ENCODE data around the gene REEP1. TPM values are rescaled to one million over a fixed set of nuclear protein-coding genes. Genes with fewer than 3 reads are reported as not detected.
A peak's percentile ranks its signal among the peaks of the same experiment; 100 is the strongest.

The REEP1 gene
- polyA plus RNA-seq, 4 donors = 5.9 to 16.8 (median 8.8) TPM

GRCh38 chr2:86193901-86194567 lies 143.4 kb downstream of the REEP1 start:
- WGBS, 3 donors = 55 to 74% (median 65%) methylated on average over 7 of the region's 7 CpGs
- no peaks in the 10 kb centered on the region for H3K27me3 ChIP-seq (ENCODE audit: control insufficient read depth in 3 of 3, insufficient read depth in 3 of 3, low read length in 3 of 3)
- H3K27ac ChIP-seq (ENCODE audit: low read depth in 1 of 3, low read length in 2 of 3) = peak overlapping the region; percentile 40 to 100 (median 98)
- peak overlapping the region in 2 of 3 donors; percentile 88 to 99 for H3K4me3 ChIP-seq (ENCODE audit: low read depth in 1 of 3, low read length in 3 of 3)
- H3K9me3 ChIP-seq (ENCODE audit: control insufficient read depth in 2 of 2, insufficient read depth in 1 of 2, low read depth in 1 of 2, low read length in 1 of 2) = no peaks in the 10 kb centered on the region
- H3K4me1 ChIP-seq (ENCODE audit: control insufficient read depth in 3 of 3, insufficient read depth in 2 of 3, low read depth in 1 of 3, low read length in 2 of 3) = peaks cover 0 to 8% (median 6%) of the 10 kb centered on the region in 3 donors
- H3K36me3 ChIP-seq (ENCODE audit: control insufficient read depth in 3 of 3, insufficient read depth in 2 of 3, low read depth in 1 of 3, low read length in 3 of 3) = peaks cover 0 to 7% (median 2%) of the 10 kb centered on the region in 3 donors
- DNase-seq (peak in 1 of 2 donors; percentile 27), FAIRE-seq (no peak)

GRCh38 chr2:86189782-86190416 lies 147.5 kb downstream of the REEP1 start:
- no peak for FAIRE-seq
- Histone ChIP-seq H3K4me3 (ENCODE audit: low read depth in 1 of 3, low read length in 3 of 3) (no peak overlapping the region), H3K36me3 (ENCODE audit: control insufficient read depth in 3 of 3, insufficient read depth in 2 of 3, low read depth in 1 of 3, low read length in 3 of 3) (peaks cover 0 to 14% (median 2%) of the 10 kb centered on the region in 3 donors), H3K27me3 (ENCODE audit: control insufficient read depth in 3 of 3, insufficient read depth in 3 of 3, low read length in 3 of 3) (no peaks in the 10 kb centered on the region), H3K9me3 (ENCODE audit: control insufficient read depth in 2 of 2, insufficient read depth in 1 of 2, low read depth in 1 of 2, low read length in 1 of 2) (no peaks in the 10 kb centered on the region), H3K27ac (ENCODE audit: low read depth in 1 of 3, low read length in 2 of 3) (no peak overlapping the region), H3K4me1 (ENCODE audit: control insufficient read depth in 3 of 3, insufficient read depth in 2 of 3, low read depth in 1 of 3, low read length in 2 of 3) (peaks cover 0 to 6% (median 6%) of the 10 kb centered on the region in 3 donors)
- DNase-seq = no peak
- WGBS, 3 donors = 69 to 76% (median 71%) methylated on average over 7 of the region's 7 CpGs

DNA sequence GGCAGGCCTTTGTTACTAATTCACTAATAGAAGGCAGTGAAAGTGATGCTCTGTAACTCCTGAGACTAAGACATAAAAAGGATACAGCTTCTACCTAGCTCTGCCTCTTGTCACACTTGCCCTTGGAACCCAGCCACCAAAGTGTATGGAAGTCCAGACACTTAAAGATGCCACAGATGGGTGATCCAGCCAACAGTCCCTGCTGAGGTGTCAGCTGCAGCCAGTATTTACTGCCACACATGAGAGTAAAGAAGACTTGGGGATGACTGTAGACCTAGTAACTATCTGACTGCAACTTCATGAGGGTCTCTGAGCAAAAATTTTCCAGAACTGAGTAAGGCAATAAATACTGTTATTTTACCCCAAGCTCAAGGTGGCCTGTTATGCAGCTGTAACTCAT lies 151.0 kb downstream of the REEP1 start:
- DNase-seq (no peak), FAIRE-seq (no peak)
- peak overlapping the region in 1 of 3 donors; percentile 52 for H3K27ac ChIP-seq (ENCODE audit: low read depth in 1 of 3, low read length in 2 of 3)
- no peak overlapping the region for H3K4me3 ChIP-seq (ENCODE audit: low read depth in 1 of 3, low read length in 3 of 3)
- H3K36me3 ChIP-seq (ENCODE audit: control insufficient read depth in 3 of 3, insufficient read depth in 2 of 3, low read depth in 1 of 3, low read length in 3 of 3) = peaks cover 0 to 12% (median 3%) of the 10 kb centered on the region in 3 donors
- no peaks in the 10 kb centered on the region for H3K4me1 ChIP-seq (ENCODE audit: control insufficient read depth in 3 of 3, insufficient read depth in 2 of 3, low read depth in 1 of 3, low read length in 2 of 3)
- no peaks in the 10 kb centered on the region for H3K27me3 ChIP-seq (ENCODE audit: control insufficient read depth in 3 of 3, insufficient read depth in 3 of 3, low read length in 3 of 3)
- H3K9me3 ChIP-seq (ENCODE audit: control insufficient read depth in 2 of 2, insufficient read depth in 1 of 2, low read depth in 1 of 2, low read length in 1 of 2) = no peaks in the 10 kb centered on the region

DNA sequence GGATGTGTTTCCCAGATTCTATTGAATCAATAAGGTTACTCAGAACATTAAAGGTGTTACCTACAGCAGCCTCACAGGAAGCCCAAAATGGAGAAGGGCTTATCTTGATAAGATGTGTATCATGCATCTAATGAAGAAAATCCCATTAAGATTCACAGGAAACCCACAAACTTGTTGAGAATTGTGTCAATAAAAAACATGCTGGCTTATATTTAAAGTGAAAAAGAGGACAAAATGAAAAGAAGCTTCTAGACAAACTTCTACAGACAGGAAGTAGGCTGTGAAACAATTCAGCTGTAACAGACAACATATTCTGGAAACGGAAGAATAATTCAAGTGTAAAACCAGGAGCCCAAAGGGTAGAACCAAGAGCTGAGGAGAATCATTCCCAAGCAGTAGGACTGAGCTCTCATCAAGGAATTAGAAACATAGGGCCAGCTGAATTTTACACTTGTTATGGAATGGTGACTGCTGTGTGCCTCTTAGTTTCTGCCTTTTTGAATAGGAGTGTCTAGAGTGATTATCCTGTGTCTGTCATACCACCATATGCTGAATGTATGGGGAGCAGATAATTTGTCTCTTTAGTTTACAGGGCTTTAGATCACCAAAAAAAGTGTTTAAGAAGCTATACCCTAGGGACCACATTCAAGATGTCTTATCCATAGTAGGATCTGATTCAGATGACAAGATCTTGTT lies 151.8 kb downstream of the REEP1 start:
- Histone ChIP-seq H3K27ac (ENCODE audit: low read depth in 1 of 3, low read length in 2 of 3) (peak overlapping the region in 2 of 3 donors; percentile 32 to 52), H3K9me3 (ENCODE audit: control insufficient read depth in 2 of 2, insufficient read depth in 1 of 2, low read depth in 1 of 2, low read length in 1 of 2) (no peaks in the 10 kb centered on the region), H3K27me3 (ENCODE audit: control insufficient read depth in 3 of 3, insufficient read depth in 3 of 3, low read length in 3 of 3) (no peaks in the 10 kb centered on the region), H3K4me1 (ENCODE audit: control insufficient read depth in 3 of 3, insufficient read depth in 2 of 3, low read depth in 1 of 3, low read length in 2 of 3) (no peaks in the 10 kb centered on the region), H3K36me3 (ENCODE audit: control insufficient read depth in 3 of 3, insufficient read depth in 2 of 3, low read depth in 1 of 3, low read length in 3 of 3) (peaks cover 0 to 15% (median 3%) of the 10 kb centered on the region in 3 donors), H3K4me3 (ENCODE audit: low read depth in 1 of 3, low read length in 3 of 3) (no peak overlapping the region)
- DNase-seq = peak in 1 of 2 donors; percentile 5
- 31 to 57% (median 39%) methylated on average over 1 of the region's 1 CpG for WGBS, 3 donors
- no peak for FAIRE-seq

- H3K4me1 ChIP-seq (ENCODE audit: control insufficient read depth in 3 of 3, insufficient read depth in 2 of 3, low read depth in 1 of 3, low read length in 2 of 3) = no peaks in the 10 kb centered on the region
- no peaks in the 10 kb centered on the region for H3K27me3 ChIP-seq (ENCODE audit: control insufficient read depth in 3 of 3, insufficient read depth in 3 of 3, low read length in 3 of 3)
- DNase-seq (no peak), FAIRE-seq (no peak)
- H3K36me3 ChIP-seq (ENCODE audit: control insufficient read depth in 3 of 3, insufficient read depth in 2 of 3, low read depth in 1 of 3, low read length in 3 of 3) = peaks cover 7 to 38% (median 22%) of the 10 kb centered on the region in 3 donors
- H3K27ac ChIP-seq (ENCODE audit: low read depth in 1 of 3, low read length in 2 of 3) = no peak overlapping the region
- no peaks in the 10 kb centered on the region for H3K9me3 ChIP-seq (ENCODE audit: control insufficient read depth in 2 of 2, insufficient read depth in 1 of 2, low read depth in 1 of 2, low read length in 1 of 2)
- no peak overlapping the region for H3K4me3 ChIP-seq (ENCODE audit: low read depth in 1 of 3, low read length in 3 of 3)
These were observed 160.8 kb downstream of the REEP1 start for GRCh38 chr2:86176597-86176996.

DNA sequence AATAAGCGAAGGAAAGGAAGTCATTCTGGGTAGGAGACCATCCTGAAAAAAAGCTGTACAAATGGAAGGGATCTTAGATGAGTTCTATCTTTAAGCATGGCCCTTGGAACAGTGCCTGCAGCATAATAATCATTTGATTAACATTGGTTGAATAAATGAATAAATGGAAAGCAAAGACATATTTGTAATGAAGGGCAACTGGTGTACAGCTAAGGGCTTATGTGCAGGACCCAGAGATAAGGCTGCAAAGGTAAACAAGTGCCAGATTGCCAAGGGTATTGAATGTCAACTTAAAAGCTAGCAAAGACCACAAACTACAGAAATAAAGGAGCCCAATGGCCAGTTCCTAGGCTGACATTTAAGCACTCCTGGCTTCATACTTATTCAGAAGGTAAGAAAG lies 161.6 kb downstream of the REEP1 start:
- Histone ChIP-seq H3K36me3 (ENCODE audit: control insufficient read depth in 3 of 3, insufficient read depth in 2 of 3, low read depth in 1 of 3, low read length in 3 of 3) (peaks cover 7 to 36% (median 24%) of the 10 kb centered on the region in 3 donors), H3K27ac (ENCODE audit: low read depth in 1 of 3, low read length in 2 of 3) (no peak overlapping the region), H3K9me3 (ENCODE audit: control insufficient read depth in 2 of 2, insufficient read depth in 1 of 2, low read depth in 1 of 2, low read length in 1 of 2) (no peaks in the 10 kb centered on the region), H3K4me1 (ENCODE audit: control insufficient read depth in 3 of 3, insufficient read depth in 2 of 3, low read depth in 1 of 3, low read length in 2 of 3) (no peaks in the 10 kb centered on the region), H3K27me3 (ENCODE audit: control insufficient read depth in 3 of 3, insufficient read depth in 3 of 3, low read length in 3 of 3) (no peaks in the 10 kb centered on the region), H3K4me3 (ENCODE audit: low read depth in 1 of 3, low read length in 3 of 3) (no peak overlapping the region)
- no peak for DNase-seq
- 92 to 97% (median 94%) methylated on average over 1 of the region's 1 CpG for WGBS, 3 donors
- no peak for FAIRE-seq

DNA sequence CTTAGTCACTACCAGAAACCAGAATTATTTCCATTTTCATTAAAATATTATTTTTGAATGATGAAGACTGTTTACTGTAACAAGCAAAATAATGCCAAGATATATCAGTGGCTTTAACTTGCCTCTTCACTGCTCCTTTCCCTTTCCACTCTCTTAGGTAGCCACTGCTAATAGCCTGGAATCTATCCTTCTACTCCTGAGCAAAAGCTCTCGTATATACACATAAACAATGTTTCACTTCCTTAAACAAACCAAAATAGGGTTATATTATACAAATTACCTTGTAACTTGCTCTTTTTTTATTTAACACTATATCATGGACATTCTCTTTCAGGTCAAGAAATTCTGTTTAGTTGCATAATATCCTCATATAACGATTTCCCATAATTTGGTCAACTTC lies 163.0 kb downstream of the REEP1 start:
- Histone ChIP-seq H3K36me3 (ENCODE audit: control insufficient read depth in 3 of 3, insufficient read depth in 2 of 3, low read depth in 1 of 3, low read length in 3 of 3) (peaks cover 10 to 31% (median 22%) of the 10 kb centered on the region in 3 donors), H3K9me3 (ENCODE audit: control insufficient read depth in 2 of 2, insufficient read depth in 1 of 2, low read depth in 1 of 2, low read length in 1 of 2) (no peaks in the 10 kb centered on the region), H3K4me1 (ENCODE audit: control insufficient read depth in 3 of 3, insufficient read depth in 2 of 3, low read depth in 1 of 3, low read length in 2 of 3) (no peaks in the 10 kb centered on the region), H3K27me3 (ENCODE audit: control insufficient read depth in 3 of 3, insufficient read depth in 3 of 3, low read length in 3 of 3) (no peaks in the 10 kb centered on the region), H3K4me3 (ENCODE audit: low read depth in 1 of 3, low read length in 3 of 3) (no peak overlapping the region), H3K27ac (ENCODE audit: low read depth in 1 of 3, low read length in 2 of 3) (no peak overlapping the region)
- FAIRE-seq = no peak
- 67 to 85% (median 72%) methylated on average over 2 of the region's 2 CpGs for WGBS, 3 donors
- DNase-seq = no peak

GRCh38 chr2:86172610-86173009 lies 164.8 kb downstream of the REEP1 start:
- FAIRE-seq = no peak
- Histone ChIP-seq H3K4me1 (ENCODE audit: control insufficient read depth in 3 of 3, insufficient read depth in 2 of 3, low read depth in 1 of 3, low read length in 2 of 3) (no peaks in the 10 kb centered on the region), H3K36me3 (ENCODE audit: control insufficient read depth in 3 of 3, insufficient read depth in 2 of 3, low read depth in 1 of 3, low read length in 3 of 3) (peaks cover 11 to 23% (median 18%) of the 10 kb centered on the region in 3 donors), H3K27me3 (ENCODE audit: control insufficient read depth in 3 of 3, insufficient read depth in 3 of 3, low read length in 3 of 3) (no peaks in the 10 kb centered on the region), H3K9me3 (ENCODE audit: control insufficient read depth in 2 of 2, insufficient read depth in 1 of 2, low read depth in 1 of 2, low read length in 1 of 2) (no peaks in the 10 kb centered on the region), H3K27ac (ENCODE audit: low read depth in 1 of 3, low read length in 2 of 3) (no peak overlapping the region), H3K4me3 (ENCODE audit: low read depth in 1 of 3, low read length in 3 of 3) (no peak overlapping the region)
- no peak for DNase-seq
- WGBS, 3 donors = 83 to 92% (median 89%) methylated on average over 2 of the region's 2 CpGs

Data from small intestine (tissue), 7 donors.